ENCODE results near the gene CD82.
A peak's percentile ranks its signal among the peaks of the same experiment; 100 is the strongest.
"Not testable (repeated sequence)": the region's sequence is repeated elsewhere in the genome, so short reads cannot be mapped to it uniquely, and the experiment has no call there.

CD82 gene

GRCh38 chr11:44535191-44535980 is 30.1 kb upstream of the CD82 start:
- DNase-seq, result peak; percentile 55

- DNase-seq, result no peak
Measured at GRCh38 chr11:44536788-44537516, 28.5 kb upstream of the CD82 start.

GRCh38 chr11:44537679-44538078 is 27.8 kb upstream of the CD82 start:
- DNase-seq, result no peak

GRCh38 chr11:44538375-44539054 is 26.9 kb upstream of the CD82 start:
- peak; percentile 87 for DNase-seq

GRCh38 chr11:44539971-44540370 is 25.5 kb upstream of the CD82 start:
- no peak for DNase-seq

- no peak for DNase-seq
Measured at GRCh38 chr11:44540667-44541066, 24.8 kb upstream of the CD82 start.

- no peak for DNase-seq
Measured at GRCh38 chr11:44542372-44542771, 23.1 kb upstream of the CD82 start.

- not testable (repeated sequence) for DNase-seq
Measured at GRCh38 chr11:44546984-44547383, 18.5 kb upstream of the CD82 start.

GRCh38 chr11:44547534-44547933 is 17.9 kb upstream of the CD82 start:
- DNase-seq, result not testable (repeated sequence)

- DNase-seq, result no peak
Measured at GRCh38 chr11:44548032-44548695, 17.3 kb upstream of the CD82 start.

- not testable (repeated sequence) for DNase-seq
Measured at GRCh38 chr11:44548961-44549749, 16.3 kb upstream of the CD82 start.

- no peak for DNase-seq
Measured at GRCh38 chr11:44550123-44550522, 15.3 kb upstream of the CD82 start.

- no peak for DNase-seq
Measured at GRCh38 chr11:44551456-44552139, 13.9 kb upstream of the CD82 start.

GRCh38 chr11:44555031-44555800 is 10.2 kb upstream of the CD82 start:
- DNase-seq, result peak; percentile 16

- peak; percentile 75 for DNase-seq
Measured at GRCh38 chr11:44556735-44557409, 8.6 kb upstream of the CD82 start.

- no peak for DNase-seq
Measured at GRCh38 chr11:44557464-44557863, 8.0 kb upstream of the CD82 start.

GRCh38 chr11:44559207-44559939 is 6.1 kb upstream of the CD82 start:
- no peak for DNase-seq

GRCh38 chr11:44559940-44560300 is 5.5 kb upstream of the CD82 start:
- not testable (repeated sequence) for DNase-seq

- no peak for DNase-seq
Measured at GRCh38 chr11:44561275-44561805, 4.1 kb upstream of the CD82 start.
